Lower leg skin (tissue), 3 donors: ENCODE results near the gene ADARB2.

ENCODE experiments used
- POLR2A ChIP-seq, 2 donors: fragments of 450-650 bp; IDR thresholded peaks; one replicate each; pipeline ENCODE4 v1.6.1; 2016 to 2017; ENCODE audit warnings: antibody characterized with exemption in 2 of 2, mild to moderate bottlenecking in 1 of 2, moderate library complexity in 1 of 2
- TF ChIP-seq, protein P1 (sequence below), 3 donors: fragments of 450-650 bp; IDR thresholded peaks; one replicate each; pipeline ENCODE4 v1.5.1; 2016; ENCODE audit warnings: antibody characterized with exemption in 3 of 3, mild to moderate bottlenecking in 3 of 3, moderate library complexity in 2 of 3

DNA sequence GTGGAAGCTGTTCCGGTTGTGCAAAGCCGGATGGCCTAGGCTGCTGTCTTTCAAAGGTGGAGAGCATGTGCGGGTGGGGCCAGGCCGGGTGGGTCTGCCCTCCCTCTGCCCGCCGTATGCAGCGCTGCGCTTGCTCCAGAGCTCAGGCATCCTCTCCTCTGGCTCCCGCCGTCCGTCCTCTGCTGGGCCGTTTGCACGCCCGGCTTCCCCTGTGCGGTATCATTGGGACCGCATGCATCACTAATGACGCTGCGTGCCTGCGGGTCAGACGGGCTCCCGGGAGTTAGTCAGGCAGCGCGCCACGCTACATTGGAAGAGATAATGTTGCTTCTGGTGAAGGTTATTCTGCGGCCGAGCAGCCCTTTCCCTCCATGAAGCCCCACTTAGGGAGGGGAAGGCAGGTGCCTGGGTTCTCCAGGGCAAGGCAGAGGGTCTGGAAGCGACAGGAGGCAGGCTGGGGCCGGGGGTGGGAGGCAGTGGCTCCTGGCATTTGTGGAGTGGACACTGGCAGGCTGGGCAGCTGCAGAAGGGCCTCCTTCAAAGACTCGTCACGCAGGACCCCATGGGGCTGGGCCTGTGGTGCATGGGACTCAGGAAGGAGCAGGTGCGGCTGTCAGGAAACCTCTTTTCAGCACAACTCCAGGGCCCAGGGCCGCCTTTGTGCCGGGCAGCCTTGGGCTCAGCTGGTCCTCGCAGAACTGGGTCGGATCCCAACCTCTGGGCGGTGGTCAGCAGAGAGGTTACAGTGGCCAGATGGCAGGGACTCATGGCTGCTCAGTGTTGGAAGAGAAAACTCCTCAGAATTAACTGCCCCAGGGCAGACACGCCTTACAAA, 362.6 kb downstream of the ADARB2 start:
- TF ChIP-seq, protein P1, sequence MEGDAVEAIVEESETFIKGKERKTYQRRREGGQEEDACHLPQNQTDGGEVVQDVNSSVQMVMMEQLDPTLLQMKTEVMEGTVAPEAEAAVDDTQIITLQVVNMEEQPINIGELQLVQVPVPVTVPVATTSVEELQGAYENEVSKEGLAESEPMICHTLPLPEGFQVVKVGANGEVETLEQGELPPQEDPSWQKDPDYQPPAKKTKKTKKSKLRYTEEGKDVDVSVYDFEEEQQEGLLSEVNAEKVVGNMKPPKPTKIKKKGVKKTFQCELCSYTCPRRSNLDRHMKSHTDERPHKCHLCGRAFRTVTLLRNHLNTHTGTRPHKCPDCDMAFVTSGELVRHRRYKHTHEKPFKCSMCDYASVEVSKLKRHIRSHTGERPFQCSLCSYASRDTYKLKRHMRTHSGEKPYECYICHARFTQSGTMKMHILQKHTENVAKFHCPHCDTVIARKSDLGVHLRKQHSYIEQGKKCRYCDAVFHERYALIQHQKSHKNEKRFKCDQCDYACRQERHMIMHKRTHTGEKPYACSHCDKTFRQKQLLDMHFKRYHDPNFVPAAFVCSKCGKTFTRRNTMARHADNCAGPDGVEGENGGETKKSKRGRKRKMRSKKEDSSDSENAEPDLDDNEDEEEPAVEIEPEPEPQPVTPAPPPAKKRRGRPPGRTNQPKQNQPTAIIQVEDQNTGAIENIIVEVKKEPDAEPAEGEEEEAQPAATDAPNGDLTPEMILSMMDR (IDR thresholded peaks at IDR 0.05), result no peak
- TF ChIP-seq POLR2A (IDR thresholded peaks at IDR 0.05), result no peak
